K562 (cell line): Measurements from ENCODE around the gene OVOL3. TPM values are rescaled to one million over a fixed set of nuclear protein-coding genes. Genes with fewer than 3 reads are reported as not detected.

Source experiments
- ATAC-seq: fragments of 200-7000 bp; cut with Tn5 transposase; 3 replicates; pipeline ENCODE4 v1.9.1; 2020; ENCODE audit warnings: moderate library complexity
- BruUV-seq: library from RNA; stranded (reverse); fragments of 400-500 nt; replicated peaks from 2 replicates; lab custom pipeline; 2021; lab: Mats Ljungman, UMichigan
- CTCF ChIA-PET: fragments of 300-600 bp; formaldehyde crosslinking; extraction: SDS; loops from one replicate; lab custom pipeline; 2021; ENCODE audit warnings: low intra/inter-chr PET ratio; lab: Yijun Ruan, JAX
- POLR2A ChIA-PET: fragments of 300-600, 350-650 bp; sonication (Branson Sonifier 250); formaldehyde crosslinking; extraction: SDS; loops from one replicate; lab custom pipeline; 2021; ENCODE audit warnings: antibody characterized with exemption, inconsistent platforms; lab: Yijun Ruan, JAX
- DNase-seq, 4 experiments: peaks; one replicate each; pipeline versions ENCODE4 v3.0.0 to v3.0.0-alpha.2; 2011 to 2018; ENCODE audit warnings: low spot score in 3 of 4, mixed read lengths in 3 of 4; ENCODE audit errors: extremely low read depth in 1 of 4
- FAIRE-seq: peaks from 2 replicates; lab custom pipeline; 2011; peaks lifted over from hg19 to GRCh38; lab: Jason Lieb, UNC
- H2AFZ ChIP-seq: 2 replicates; pipeline ENCODE4 v1.6.0; 2011; ENCODE audit warnings: low read depth, low read length, control low read depth, inconsistent platforms
- H3K27ac ChIP-seq: fragments of 200-600 bp; 3 replicates; pipeline ENCODE4 v1.8.0; 2011; ENCODE audit warnings: low read depth, mild to moderate bottlenecking, control low read depth, inconsistent platforms, low read length, moderate library complexity, mixed read lengths; ENCODE audit errors: extremely low read depth
- H3K27me3 ChIP-seq, 2 experiments: fragments of 300-600 bp in 1 of 2; 2 replicates in 1 of 2; 3 replicates in 1 of 2; pipeline versions ENCODE4 v1.6.0 to v1.8.0; 2011; ENCODE audit warnings: inconsistent platforms in 2 of 2, low read length in 2 of 2, mild to moderate bottlenecking in 1 of 2, mixed read lengths in 1 of 2, moderate library complexity in 1 of 2; ENCODE audit not compliant: control insufficient read depth in 2 of 2, insufficient read depth in 2 of 2
- H3K36me3 ChIP-seq: fragments of 300-600 bp; 3 replicates; pipeline ENCODE4 v1.8.0; 2011; ENCODE audit warnings: mild to moderate bottlenecking, low read length, inconsistent platforms; ENCODE audit not compliant: control insufficient read depth, insufficient read depth
- H3K4me1 ChIP-seq, 2 experiments: fragments of 200-600 bp in 1 of 2; replicated peaks in 1 of 2; 2 replicates in 1 of 2; 3 replicates in 1 of 2; pipeline versions ENCODE4 v1.5.1 to v1.8.0; 2011; ENCODE audit warnings: inconsistent platforms in 2 of 2, low read length in 2 of 2, mild to moderate bottlenecking in 1 of 2, mixed read lengths in 1 of 2, moderate library complexity in 1 of 2; ENCODE audit not compliant: control insufficient read depth in 2 of 2, insufficient read depth in 2 of 2
- H3K4me2 ChIP-seq: 2 replicates; pipeline ENCODE4 v1.6.1; 2011; ENCODE audit warnings: low read length, control low read depth, inconsistent platforms, mixed read lengths; ENCODE audit not compliant: insufficient read depth
- H3K4me3 ChIP-seq: fragments of 200-600 bp; sonication (generic), shearing (Covaris generic); 2 replicates; pipeline ENCODE4 v1.5.1; 2016; ENCODE audit warnings: control low read depth, inconsistent platforms
- H3K79me2 ChIP-seq: fragments of 200-600 bp; 3 replicates; pipeline ENCODE4 v1.8.0; 2011; ENCODE audit warnings: low read length, inconsistent platforms; ENCODE audit not compliant: control insufficient read depth, insufficient read depth
- H3K9ac ChIP-seq, 2 experiments: 2 replicates each; pipeline versions ENCODE4 v1.6.0 to v1.6.1; 2011; ENCODE audit warnings: low read depth in 2 of 2, low read length in 2 of 2, control low read depth in 1 of 2, inconsistent platforms in 1 of 2, mild to moderate bottlenecking in 1 of 2, mixed read lengths in 1 of 2; ENCODE audit not compliant: insufficient read depth in 1 of 2
- H3K9me1 ChIP-seq: one replicate; pipeline ENCODE4 v1.6.0; 2011; ENCODE audit warnings: inconsistent platforms, mild to moderate bottlenecking, low read length, moderate library complexity; ENCODE audit not compliant: control insufficient read depth, insufficient read depth
- H3K9me3 ChIP-seq: replicated peaks from 2 replicates; pipeline ENCODE4 v1.5.1; 2011; ENCODE audit warnings: low read depth, low read length, inconsistent platforms; ENCODE audit not compliant: control insufficient read depth, insufficient read depth
- H4K20me1 ChIP-seq: replicated peaks from 2 replicates; pipeline ENCODE4 v1.6.1; 2011; ENCODE audit warnings: low read length, inconsistent platforms, mixed read lengths; ENCODE audit not compliant: control insufficient read depth, insufficient read depth
- BCOR ChIP-seq: fragments of 450-650 bp; IDR thresholded peaks from 2 replicates; pipeline ENCODE4 v1.6.1; 2016
- ELF1 ChIP-seq: fragments of 200-800 bp; sonication (Bioruptor generic); IDR thresholded peaks from 2 replicates; pipeline ENCODE4 v1.6.1; 2016; ENCODE audit warnings: missing genetic modification characterization, missing compliant biosample characterization
- ETV6 ChIP-seq, 3 experiments: fragments of 150-350 bp in 1 of 3; sonication (generic) in 1 of 3; formaldehyde crosslinking in 1 of 3; IDR thresholded peaks; 2 replicates each; pipeline versions ENCODE4 v1.6.1 to v1.8.0; 2014 to 2022; ENCODE audit warnings: borderline replicate concordance in 2 of 3, low read depth in 2 of 3, antibody characterized with exemption in 1 of 3, low read length in 1 of 3, mild to moderate bottlenecking in 1 of 3, missing genetic modification reagents in 1 of 3
- FOS ChIP-seq: IDR thresholded peaks from 3 replicates; pipeline ENCODE4 v1.6.1; 2011; ENCODE audit not compliant: insufficient read length; ENCODE audit errors: extremely low read depth
- RFX5 ChIP-seq: IDR thresholded peaks from 2 replicates; pipeline ENCODE4 v1.6.1; 2011; ENCODE audit warnings: low read depth, mild to moderate bottlenecking, improper control_type of control experiment, low read length
- TSC22D4 ChIP-seq: fragments of 450-650 bp; IDR thresholded peaks from 2 replicates; pipeline ENCODE4 v1.6.1; 2016; ENCODE audit warnings: missing genetic modification characterization, missing biosample characterization, control low read depth
- ZFP36 ChIP-seq: fragments of 150-350 bp; IDR thresholded peaks from 2 replicates; pipeline ENCODE4 v1.6.1; 2018; ENCODE audit warnings: low read length, low read depth; ENCODE audit not compliant: partially characterized antibody
- ZNF143 ChIP-seq: sonication (generic); formaldehyde crosslinking; IDR thresholded peaks from 2 replicates; pipeline ENCODE4 v1.9.0; 2022; ENCODE audit warnings: mild to moderate bottlenecking, missing genetic modification reagents
- ZNF146 ChIP-seq: IDR thresholded peaks from one replicate; pipeline ENCODE4 v1.6.1; 2018; ENCODE audit warnings: missing compliant biosample characterization; ENCODE audit not compliant: unreplicated experiment
- WGBS: fragments of 100-300 bp; shearing (Covaris generic); methylation state at CpG from one replicate; pipeline ENCODE4 v1.1.6; 2016; ENCODE audit warnings: low coverage, mixed read lengths; ENCODE audit not compliant: insufficient coverage; ENCODE audit errors: missing lambda C conversion rate; 5-methylcytosine and 5-hydroxymethylcytosine counted together
- in situ Hi-C: fragments of 300-500 bp; cut with MboI; formaldehyde crosslinking; loops from 4 replicates; pipeline ENCODE4 v1.15.0; 2018; ENCODE audit warnings: inconsistent platforms, mixed read lengths
- intact Hi-C: fragments of 100-400 bp; cut with micrococcal nuclease; formaldehyde crosslinking; loops from 2 replicates; pipeline ENCODE4 v1.14.2; 2022
- polyA plus RNA-seq, 8 experiments: library from polyadenylated mRNA; depleted of rRNA in 4 of 8; stranded (reverse) in 5 of 8; unstranded in 3 of 8; fragments of >200 nt; fragmentation: Nextera tagmentation in 2 of 8; fragmentation: Illumina TruSeq in 1 of 8; extraction: Ambion mirVana in 2 of 8; extraction: Trizol in 1 of 8; gene quantifications; 2 replicates each; pipeline versions ENCODE4 v1.2.1 to v1.2.3, GENCODE V29; 2011 to 2014; ENCODE audit warnings: inconsistent platforms in 1 of 8, missing spikeins in 1 of 8
- total RNA-seq, 7 experiments: library from RNA; depleted of rRNA in 6 of 7; stranded (reverse); fragments of >200 nt in 6 of 7; fragmentation: Illumina TruSeq in 2 of 7; extraction: Trizol in 2 of 7; gene quantifications; 2 replicates each; pipeline versions ENCODE4 v1.2.1 to v1.2.3, GENCODE V29; 2011 to 2021; ENCODE audit warnings: low replicate concordance in 1 of 7
- TF ChIP-seq, protein P1 (sequence below): fragments of 200-800 bp; sonication (Bioruptor generic); IDR thresholded peaks from 2 replicates; pipeline ENCODE4 v1.6.1; 2017; ENCODE audit warnings: missing genetic modification characterization, missing compliant biosample characterization
- TF ChIP-seq, protein P2 (sequence below): fragments of 450-650 bp; formaldehyde crosslinking; IDR thresholded peaks from 2 replicates; pipeline ENCODE4 v1.4.0; 2020; ENCODE audit warnings: mild to moderate bottlenecking, moderate library complexity
- TF ChIP-seq, protein P3 (sequence below): fragments of 250-450 bp; sonication (Bioruptor Pico); IDR thresholded peaks from 2 replicates; pipeline ENCODE4 v1.5.0; 2021
- TF ChIP-seq, protein P4 (sequence below): fragments of 250-450 bp; sonication (Bioruptor Pico); IDR thresholded peaks from 2 replicates; pipeline ENCODE4 v1.5.0; 2021; ENCODE audit warnings: mild to moderate bottlenecking, borderline replicate concordance

OVOL3 gene
- total and polyA plus RNA-seq, 9 of the 15 experiments (the other 6 are each of a cell fraction or from before 2014, with no cell fraction given), result not detected

DNA sequence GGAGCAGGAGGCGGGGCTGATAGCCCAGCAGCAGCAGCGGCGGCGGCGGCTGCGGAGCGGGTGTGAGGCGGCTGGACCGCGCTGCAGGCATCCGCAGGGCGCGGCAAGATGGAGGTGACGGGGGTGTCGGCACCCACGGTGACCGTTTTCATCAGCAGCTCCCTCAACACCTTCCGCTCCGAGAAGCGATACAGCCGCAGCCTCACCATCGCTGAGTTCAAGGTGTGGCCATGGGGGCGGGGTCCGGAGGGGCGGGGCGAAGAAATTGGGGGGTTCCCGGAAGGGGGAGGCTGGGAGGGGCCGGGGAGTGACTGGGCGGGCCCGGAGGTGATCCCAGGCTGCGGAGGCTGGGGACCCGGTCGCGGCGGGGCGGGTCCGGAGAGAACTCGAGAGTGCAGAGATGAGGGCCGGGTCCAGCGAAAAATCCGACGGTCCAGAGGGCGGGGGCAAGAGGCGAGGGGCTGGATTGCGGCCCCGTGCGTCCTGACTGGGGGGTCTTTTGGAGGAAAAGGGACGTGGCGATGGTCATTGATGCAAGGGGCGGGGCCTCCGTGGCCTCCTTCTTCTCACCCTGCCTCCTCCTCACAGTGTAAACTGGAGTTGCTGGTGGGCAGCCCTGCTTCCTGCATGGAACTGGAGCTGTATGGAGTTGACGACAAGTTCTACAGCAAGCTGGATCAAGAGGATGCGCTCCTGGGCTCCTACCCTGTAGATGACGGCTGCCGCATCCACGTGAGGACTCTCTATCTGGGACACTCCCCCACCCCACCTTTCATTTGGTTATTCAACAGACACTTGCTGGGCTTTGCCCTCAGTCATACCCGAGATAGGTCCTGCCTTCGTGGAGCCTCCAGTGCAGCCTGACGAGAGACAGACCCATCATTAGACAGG lies 4.8 kb downstream of the OVOL3 start, which contains the start of gene TBCB (continued):
- TF ChIP-seq, protein P1, sequence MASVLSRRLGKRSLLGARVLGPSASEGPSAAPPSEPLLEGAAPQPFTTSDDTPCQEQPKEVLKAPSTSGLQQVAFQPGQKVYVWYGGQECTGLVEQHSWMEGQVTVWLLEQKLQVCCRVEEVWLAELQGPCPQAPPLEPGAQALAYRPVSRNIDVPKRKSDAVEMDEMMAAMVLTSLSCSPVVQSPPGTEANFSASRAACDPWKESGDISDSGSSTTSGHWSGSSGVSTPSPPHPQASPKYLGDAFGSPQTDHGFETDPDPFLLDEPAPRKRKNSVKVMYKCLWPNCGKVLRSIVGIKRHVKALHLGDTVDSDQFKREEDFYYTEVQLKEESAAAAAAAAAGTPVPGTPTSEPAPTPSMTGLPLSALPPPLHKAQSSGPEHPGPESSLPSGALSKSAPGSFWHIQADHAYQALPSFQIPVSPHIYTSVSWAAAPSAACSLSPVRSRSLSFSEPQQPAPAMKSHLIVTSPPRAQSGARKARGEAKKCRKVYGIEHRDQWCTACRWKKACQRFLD, result 0 out of 2 replicates have a peak, but pooled peaks have one; percentile 0
- TF ChIP-seq, protein P2, sequence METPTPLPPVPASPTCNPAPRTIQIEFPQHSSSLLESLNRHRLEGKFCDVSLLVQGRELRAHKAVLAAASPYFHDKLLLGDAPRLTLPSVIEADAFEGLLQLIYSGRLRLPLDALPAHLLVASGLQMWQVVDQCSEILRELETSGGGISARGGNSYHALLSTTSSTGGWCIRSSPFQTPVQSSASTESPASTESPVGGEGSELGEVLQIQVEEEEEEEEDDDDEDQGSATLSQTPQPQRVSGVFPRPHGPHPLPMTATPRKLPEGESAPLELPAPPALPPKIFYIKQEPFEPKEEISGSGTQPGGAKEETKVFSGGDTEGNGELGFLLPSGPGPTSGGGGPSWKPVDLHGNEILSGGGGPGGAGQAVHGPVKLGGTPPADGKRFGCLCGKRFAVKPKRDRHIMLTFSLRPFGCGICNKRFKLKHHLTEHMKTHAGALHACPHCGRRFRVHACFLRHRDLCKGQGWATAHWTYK (CRISPR knock-in tag), result no peak

DNA sequence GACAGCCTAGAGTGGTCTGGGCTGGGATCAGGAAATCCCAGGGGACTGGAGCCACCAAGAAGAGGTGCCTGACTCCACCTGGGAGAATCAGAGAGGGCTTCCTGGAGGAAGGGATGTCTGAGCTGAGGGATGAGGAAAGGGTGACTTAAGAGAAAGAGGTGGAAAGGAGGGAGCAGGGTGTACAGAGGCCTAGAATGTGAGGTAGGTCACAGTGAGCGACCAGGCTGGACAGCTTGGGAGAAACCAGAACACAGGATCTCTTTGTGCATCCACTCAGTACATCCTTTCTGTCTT lies 5.3 kb downstream of the OVOL3 start:
- no peaks in the 10 kb centered on the region for H3K9me1 ChIP-seq
- peaks cover 5 to 42% of the 10 kb centered on the region in 2 experiments; a peak in 3 of 5 replicates for H3K4me1 ChIP-seq
- POLR2A ChIA-PET, result interaction anchor here (1.0 kb wide), 1 partner anchor 14 kb away, joined by 5 read pairs; no protein-coding TSS in a partner anchor
- 57% methylated on average over 1 of the region's 1 CpG for WGBS
- BruUV-seq, result no TSS peak
- intact Hi-C loops, result loop anchor here (10.0 kb wide), 1 partner anchor 121 kb away; the partner anchor contains the start of gene SDHAF1
- no peaks in the 10 kb centered on the region for H4K20me1 ChIP-seq
- H3K79me2 ChIP-seq, result peaks cover 14% of the 10 kb centered on the region
- ATAC-seq, result no peak
- H3K27ac ChIP-seq, result no peak overlapping the region; the same call in 2 of the 3 replicates
- no peak for FAIRE-seq
- in situ Hi-C loops, result no loop called here
- peak overlapping the region in 1 of 2 experiments; percentile 38; a peak in 1 of 4 replicates for H3K9ac ChIP-seq
- H3K27me3 ChIP-seq, result no peaks in the 10 kb centered on the region
- CTCF ChIA-PET, result no interaction called here
- H2AFZ ChIP-seq, result peak overlapping the region; percentile 84; the same call in 1 of the 2 replicates
- peaks cover 24% of the 10 kb centered on the region; the same call in 2 of the 3 replicates for H3K36me3 ChIP-seq
- H3K9me3 ChIP-seq, result no peaks in the 10 kb centered on the region
- H3K4me3 ChIP-seq, result peak overlapping the region; percentile 62
- peak overlapping the region; percentile 96 for H3K4me2 ChIP-seq
- TF ChIP-seq, protein P3, sequence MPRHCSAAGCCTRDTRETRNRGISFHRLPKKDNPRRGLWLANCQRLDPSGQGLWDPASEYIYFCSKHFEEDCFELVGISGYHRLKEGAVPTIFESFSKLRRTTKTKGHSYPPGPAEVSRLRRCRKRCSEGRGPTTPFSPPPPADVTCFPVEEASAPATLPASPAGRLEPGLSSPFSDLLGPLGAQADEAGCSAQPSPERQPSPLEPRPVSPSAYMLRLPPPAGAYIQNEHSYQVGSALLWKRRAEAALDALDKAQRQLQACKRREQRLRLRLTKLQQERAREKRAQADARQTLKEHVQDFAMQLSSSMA (CRISPR knock-in tag), result no peak
- no peak for TF ChIP-seq TSC22D4 (tag)
- TF ChIP-seq, protein P4, sequence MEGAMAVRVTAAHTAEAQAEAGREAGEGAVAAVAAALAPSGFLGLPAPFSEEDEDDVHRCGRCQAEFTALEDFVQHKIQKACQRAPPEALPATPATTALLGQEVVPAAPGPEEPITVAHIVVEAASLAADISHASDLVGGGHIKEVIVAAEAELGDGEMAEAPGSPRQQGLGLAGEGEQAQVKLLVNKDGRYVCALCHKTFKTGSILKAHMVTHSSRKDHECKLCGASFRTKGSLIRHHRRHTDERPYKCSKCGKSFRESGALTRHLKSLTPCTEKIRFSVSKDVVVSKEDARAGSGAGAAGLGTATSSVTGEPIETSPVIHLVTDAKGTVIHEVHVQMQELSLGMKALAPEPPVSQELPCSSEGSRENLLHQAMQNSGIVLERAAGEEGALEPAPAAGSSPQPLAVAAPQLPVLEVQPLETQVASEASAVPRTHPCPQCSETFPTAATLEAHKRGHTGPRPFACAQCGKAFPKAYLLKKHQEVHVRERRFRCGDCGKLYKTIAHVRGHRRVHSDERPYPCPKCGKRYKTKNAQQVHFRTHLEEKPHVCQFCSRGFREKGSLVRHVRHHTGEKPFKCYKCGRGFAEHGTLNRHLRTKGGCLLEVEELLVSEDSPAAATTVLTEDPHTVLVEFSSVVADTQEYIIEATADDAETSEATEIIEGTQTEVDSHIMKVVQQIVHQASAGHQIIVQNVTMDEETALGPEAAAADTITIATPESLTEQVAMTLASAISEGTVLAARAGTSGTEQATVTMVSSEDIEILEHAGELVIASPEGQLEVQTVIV (CRISPR knock-in tag), result no peak
- peak; percentile 86 for TF ChIP-seq ZFP36
- TF ChIP-seq ZNF146 (CRISPR knock-in tag), result no peak
- no peak for TF ChIP-seq RFX5
- no peak for TF ChIP-seq ZNF143
- no peak for TF ChIP-seq ETV6 (IDR thresholded peaks at IDR 0.05; ENCODE audit: borderline replicate concordance in 1 of 2, low read depth in 2 of 2, low read length in 1 of 2)
- no peak for TF ChIP-seq ETV6 (CRISPR knock-in tag; IDR thresholded peaks at IDR 0.05; ENCODE audit: borderline replicate concordance)
- no peak for TF ChIP-seq ELF1
- no peak for TF ChIP-seq FOS
- peak; percentile 18; the same call in 1 of the 2 replicates for TF ChIP-seq BCOR
- DNase-seq, result no peak
